Glomerular visceral epithelial cell (primary cell): ENCODE results near the gene CDR2.

Experiments used
- DNase-seq: peaks from one replicate; pipeline ENCODE4 v3.0.0-alpha.2; 2016; ENCODE audit errors: extremely low spot score

CDR2 gene

GRCh38 chr16:22324787-22325597, 49.4 kb downstream of the CDR2 start:
- DNase-seq: no peak

DNA sequence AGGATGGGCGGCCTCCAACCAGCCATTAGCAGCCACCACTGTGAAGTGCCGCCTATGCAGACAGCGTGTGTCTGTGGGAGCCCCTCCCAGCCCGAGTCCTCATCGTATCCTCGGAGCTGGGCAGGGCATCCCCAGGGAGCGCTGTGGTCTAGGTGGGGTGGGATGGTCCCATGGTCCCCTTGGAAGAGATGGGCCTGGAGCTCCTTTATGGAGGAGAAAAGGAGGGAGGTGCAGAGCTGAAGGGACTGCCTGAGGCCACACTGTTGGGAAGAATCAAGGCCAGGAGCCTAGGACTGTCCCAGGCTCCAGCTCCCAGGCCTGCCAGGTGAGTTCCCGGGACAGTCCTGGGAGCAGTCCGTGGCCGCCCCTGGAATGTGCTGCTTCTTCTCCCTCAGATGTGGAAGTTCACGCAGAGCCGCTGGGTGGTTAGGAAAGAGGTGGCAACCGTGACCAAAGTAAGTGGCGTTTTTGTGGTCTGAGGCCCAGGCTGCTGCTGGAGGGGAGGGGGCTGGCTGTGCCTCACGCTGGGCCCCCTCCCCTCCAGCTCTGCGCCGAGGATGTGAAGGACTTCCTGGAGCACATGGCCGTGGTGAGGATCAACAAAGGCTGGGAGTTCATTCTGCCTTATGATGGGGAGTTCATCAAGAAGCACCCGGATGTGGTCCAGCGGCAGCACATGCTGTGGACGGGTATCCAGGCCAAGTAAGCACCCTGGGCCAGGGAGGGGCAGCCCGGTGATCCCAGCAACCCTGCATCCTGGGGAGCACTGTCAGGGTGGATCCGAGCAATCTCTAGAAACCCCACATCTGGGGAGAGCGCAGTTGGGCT, 50.2 kb downstream of the CDR2 start:
- DNase-seq: no peak

- DNase-seq: no peak
Measured at GRCh38 chr16:22323173-22323958, 51.1 kb downstream of the CDR2 start.

DNA sequence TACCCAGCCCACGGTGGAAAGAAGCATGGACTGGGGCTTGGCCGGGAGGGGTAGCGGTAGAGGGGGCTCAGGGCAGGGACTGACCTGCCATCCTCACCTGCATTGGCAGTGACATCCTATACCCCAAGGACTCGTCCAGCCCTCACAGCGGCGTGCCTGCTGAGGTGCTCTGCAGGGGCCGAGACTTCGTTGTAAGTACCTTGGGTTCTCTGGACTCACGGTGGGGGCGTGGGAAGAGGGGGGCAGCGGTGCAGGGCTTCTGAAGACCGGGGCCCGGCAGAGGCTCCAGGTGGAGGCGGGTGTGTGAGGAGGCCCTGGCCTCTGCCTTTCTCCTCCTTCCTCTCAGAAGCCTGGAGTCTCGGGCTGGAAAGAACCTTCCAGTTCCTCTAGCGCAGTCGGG, 51.7 kb downstream of the CDR2 start:
- no peak for DNase-seq

DNA sequence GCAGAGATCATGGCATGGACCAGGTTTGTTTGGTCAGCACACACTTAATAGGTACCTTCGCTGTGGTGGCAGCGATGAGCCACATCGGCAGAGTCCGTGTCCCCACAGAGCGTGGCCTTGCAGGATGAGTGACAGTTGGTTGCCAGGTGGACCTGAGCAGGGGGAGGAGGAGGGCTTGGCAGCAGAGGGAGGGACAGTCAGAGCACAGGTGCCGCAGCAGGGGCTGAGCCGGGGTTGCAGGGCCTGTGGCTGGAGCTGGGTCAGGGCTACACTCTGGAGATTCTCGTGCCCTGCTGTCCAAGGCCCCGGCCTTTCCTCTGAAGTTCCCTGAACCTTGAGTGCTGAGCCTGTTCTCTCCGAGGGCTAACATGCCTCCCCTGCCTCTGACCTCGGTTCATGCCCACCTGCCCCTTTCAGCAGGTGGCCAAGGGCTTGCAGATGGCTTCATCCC, 52.4 kb downstream of the CDR2 start:
- DNase-seq: no peak

GRCh38 chr16:22321340-22322001, 52.9 kb downstream of the CDR2 start:
- peak; percentile 73 for DNase-seq

DNA sequence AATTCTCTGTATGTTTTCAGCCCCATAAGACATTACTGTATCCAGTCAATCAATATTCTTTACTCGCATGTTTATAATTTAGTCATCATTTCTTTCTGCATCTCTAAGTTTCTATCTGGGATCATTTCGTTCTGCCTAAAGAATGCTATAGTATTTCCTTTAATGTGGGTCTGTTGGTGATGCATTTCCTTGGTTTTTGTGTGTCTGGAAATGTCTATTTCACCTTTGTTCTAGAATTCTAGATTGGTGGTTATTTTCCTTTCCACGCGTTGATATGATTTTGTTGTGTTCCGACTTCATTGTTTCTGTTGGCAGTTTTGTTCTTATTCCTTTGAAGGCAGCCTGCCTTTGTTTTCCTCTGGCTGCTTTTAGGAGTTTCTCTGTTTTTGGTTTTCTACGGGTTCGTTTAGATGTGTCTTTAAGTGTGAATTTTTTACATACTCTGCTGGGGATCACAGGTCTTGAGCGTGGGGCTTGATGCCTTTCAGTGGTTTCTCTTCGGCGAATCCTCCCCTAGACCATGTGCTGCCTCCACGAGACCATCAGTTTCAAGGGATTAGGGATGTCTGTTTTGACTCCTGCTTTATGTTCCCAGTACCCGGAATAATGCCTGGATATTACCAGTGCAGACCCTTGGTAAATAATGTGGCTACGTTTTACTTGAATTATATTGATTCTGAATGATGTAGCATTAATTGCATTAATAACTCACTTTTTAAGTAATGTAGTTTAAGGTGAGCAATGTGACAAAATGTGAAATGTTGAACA, 53.7 kb downstream of the CDR2 start:
- no peak for DNase-seq

- DNase-seq: peak; percentile 39
Measured at GRCh38 chr16:22318690-22319358, 55.6 kb downstream of the CDR2 start.

DNA sequence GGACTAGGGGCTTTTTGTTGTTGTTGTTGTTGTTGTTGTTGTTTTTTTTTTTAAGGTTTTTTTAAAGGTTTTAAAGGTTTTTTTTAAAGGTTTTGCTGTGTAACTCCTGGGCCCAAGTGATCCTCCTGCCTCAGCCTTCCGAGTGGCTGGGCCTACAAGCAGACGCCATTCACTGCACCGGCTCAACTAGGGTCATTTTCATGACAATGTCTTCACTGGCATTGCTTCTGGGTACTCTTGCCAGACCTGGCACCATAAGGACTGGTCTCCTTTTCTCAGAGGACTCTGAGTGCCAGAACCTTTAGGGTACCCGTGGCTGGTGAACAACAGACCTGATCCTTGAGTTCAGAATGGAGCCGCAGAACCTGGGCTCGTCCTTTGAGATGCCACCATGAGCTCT, 56.8 kb downstream of the CDR2 start:
- DNase-seq: no peak

DNA sequence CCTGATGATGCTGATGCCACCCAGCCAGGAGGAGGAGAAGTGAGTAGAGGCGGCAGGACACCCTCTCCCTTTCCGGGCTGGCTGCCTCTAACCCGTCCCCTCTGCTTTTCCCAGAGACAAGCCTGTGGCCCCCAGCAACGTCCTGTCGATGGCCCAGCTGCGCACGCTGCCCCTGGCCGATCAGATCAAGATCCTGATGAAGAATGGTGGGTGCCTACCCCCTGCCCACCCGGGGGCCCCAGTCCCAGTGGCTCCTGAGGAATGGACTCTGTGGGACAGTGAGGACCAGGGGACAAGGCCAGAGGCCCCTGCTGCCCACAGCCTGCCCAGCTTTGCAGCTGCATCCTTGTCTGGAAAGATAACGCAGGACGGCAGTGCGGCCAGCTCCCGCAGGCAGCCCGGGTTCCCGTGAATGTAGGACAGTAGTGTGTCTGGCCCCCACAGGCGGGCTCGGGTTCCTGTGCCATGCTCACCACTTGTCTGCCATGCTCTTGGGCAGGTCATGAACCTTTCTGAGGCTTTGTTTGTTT, 57.4 kb downstream of the CDR2 start:
- no peak for DNase-seq

DNA sequence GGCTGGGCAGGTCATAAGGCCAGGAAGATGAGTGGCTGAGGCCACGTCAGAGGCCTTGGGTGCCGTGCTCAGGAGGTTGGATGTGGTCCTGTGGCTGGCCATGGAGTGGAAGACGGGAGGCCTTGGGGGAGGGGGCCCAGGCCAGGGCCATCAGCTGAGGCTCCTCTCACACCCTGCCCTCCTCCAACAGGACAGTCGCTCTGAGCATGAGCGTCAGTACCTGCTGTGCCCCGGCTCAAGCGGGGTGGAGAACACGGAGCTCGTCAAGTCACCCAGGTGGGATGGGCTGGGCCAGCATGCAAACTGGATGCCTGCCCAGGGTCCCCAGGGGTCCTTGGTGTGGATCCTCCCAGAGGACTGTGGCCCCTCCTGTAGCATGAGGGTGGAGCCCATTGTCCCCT, 58.0 kb downstream of the CDR2 start:
- no peak for DNase-seq

DNA sequence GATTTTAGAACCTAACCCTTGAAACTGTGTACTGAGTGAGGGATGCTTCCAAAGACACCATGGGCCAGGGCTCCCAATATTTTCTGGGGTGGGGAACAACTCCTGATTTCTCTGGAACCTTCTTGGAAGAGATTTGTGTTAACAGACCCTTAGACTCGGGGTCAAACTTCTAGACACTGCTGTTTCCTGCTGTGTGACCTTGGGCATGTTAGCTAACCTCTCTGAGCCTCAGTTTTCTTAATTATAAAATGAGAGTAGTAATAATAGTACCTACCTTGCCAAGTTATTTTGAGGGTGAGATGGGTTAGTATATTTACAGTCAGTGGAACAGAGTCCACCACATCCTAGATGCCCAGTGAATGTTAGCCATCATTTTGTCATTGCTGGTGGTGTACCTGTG, 58.4 kb downstream of the CDR2 start:
- DNase-seq: no peak

- DNase-seq: no peak
Measured at GRCh38 chr16:22314661-22315626, 59.5 kb downstream of the CDR2 start.

GRCh38 chr16:22313876-22314470, 60.4 kb downstream of the CDR2 start:
- DNase-seq: no peak

- DNase-seq: no peak
Measured at GRCh38 chr16:22312897-22313781, 61.3 kb downstream of the CDR2 start.

DNA sequence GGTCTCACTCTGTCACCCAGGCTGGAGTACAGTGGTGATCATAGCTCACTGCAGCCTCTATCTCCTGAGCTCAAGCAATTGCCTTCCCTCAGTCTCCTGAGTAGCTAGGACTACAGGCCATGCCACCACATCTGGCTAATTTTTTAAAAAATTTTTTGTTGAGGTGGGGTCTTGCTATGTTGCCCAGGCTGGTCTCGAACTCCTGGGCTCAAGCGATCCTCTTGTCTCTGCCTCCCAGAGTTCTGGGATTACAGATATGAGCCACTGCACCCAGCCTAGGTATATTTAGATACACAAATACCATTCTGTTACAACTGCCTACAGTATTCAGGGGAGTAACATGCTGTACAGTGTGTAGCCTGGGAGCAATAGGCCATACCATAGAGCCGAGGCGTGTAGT, 62.9 kb downstream of the CDR2 start:
- no peak for DNase-seq

- DNase-seq: no peak
Measured at GRCh38 chr16:22308824-22309520, 65.4 kb downstream of the CDR2 start.
